Gastroesophageal sphincter (tissue), 4 donors: ENCODE results near the gene PARD3B. TPM values are rescaled to one million over a fixed set of nuclear protein-coding genes. Genes with fewer than 3 reads are reported as not detected.

Experiments used
- ATAC-seq: fragments of 150-250 bp; one replicate; pipeline ENCODE4 v1.9.1; 2016; ENCODE audit warnings: mild to moderate bottlenecking, moderate library complexity
- H3K27ac ChIP-seq, 4 donors: fragments of 200-600 bp; sonication (generic) in 3 of 4; 1 replicate in 3 of 4; 2 replicates in 1 of 4; pipeline ENCODE4 v1.5.1; 2016 to 2019
- H3K27me3 ChIP-seq: fragments of 200-600 bp; sonication (generic); one replicate; pipeline ENCODE4 v1.5.1; 2019
- H3K36me3 ChIP-seq, 2 donors: fragments of 200-600 bp; sonication (generic); one replicate each; pipeline ENCODE4 v1.5.1; 2019; ENCODE audit warnings: control low read depth in 1 of 2
- H3K4me1 ChIP-seq, 3 donors: fragments of 200-600 bp; sonication (generic); 1 replicate in 2 of 3; 2 replicates in 1 of 3; pipeline ENCODE4 v1.5.1; 2016 to 2019; ENCODE audit warnings: control low read depth in 2 of 3
- H3K4me3 ChIP-seq, 2 donors: fragments of 200-600 bp; sonication (generic); one replicate each; pipeline ENCODE4 v1.5.1; 2019; ENCODE audit warnings: mild to moderate bottlenecking in 1 of 2, moderate library complexity in 1 of 2
- H3K9me3 ChIP-seq, 3 donors: fragments of 200-600 bp; sonication (generic); one replicate each; pipeline ENCODE4 v1.5.1; 2017 to 2019; ENCODE audit warnings: control low read depth in 2 of 3
- CTCF ChIP-seq, 4 experiments: fragments of 200-600 bp in 2 of 4; fragments of 450-650 bp in 2 of 4; sonication (generic) in 1 of 4; IDR thresholded peaks; one replicate each; pipeline ENCODE4 v1.5.1; 2017 to 2019; ENCODE audit warnings: antibody characterized with exemption in 4 of 4, mild to moderate bottlenecking in 2 of 4, moderate library complexity in 2 of 4
- EP300 ChIP-seq: sonication (generic); formaldehyde crosslinking; IDR thresholded peaks from one replicate; pipeline ENCODE4 v1.6.1; 2017; ENCODE audit warnings: antibody characterized with exemption, mild to moderate bottlenecking
- POLR2A ChIP-seq, 2 donors: fragments of 450-650 bp; IDR thresholded peaks; one replicate each; pipeline ENCODE4 v1.6.1; 2017; ENCODE audit warnings: antibody characterized with exemption in 2 of 2, mild to moderate bottlenecking in 2 of 2, moderate library complexity in 1 of 2
- POLR2AphosphoS5 ChIP-seq: sonication (generic); formaldehyde crosslinking; IDR thresholded peaks from one replicate; pipeline ENCODE4 v1.6.1; 2017; ENCODE audit warnings: antibody characterized with exemption
- WGBS, 2 donors: methylation state at CpG; one replicate each; pipeline ENCODE4 v1.1.5; 2018; ENCODE audit warnings: low coverage in 1 of 2; 5-methylcytosine and 5-hydroxymethylcytosine counted together
- total RNA-seq, 4 donors: library from RNA; depleted of rRNA; stranded (reverse); fragments of >200 nt; gene quantifications; one replicate each; pipeline ENCODE4 v1.1.0, GENCODE V29; 2016

PARD3B gene
- total RNA-seq, 4 donors from 2014 or later: 29.6 to 42.2 (median 41.0) TPM

GRCh38 chr2:205324355-205324754, 779.1 kb downstream of the PARD3B start:
- no peaks in the 10 kb centered on the region for H3K36me3 ChIP-seq
- ATAC-seq: no peak
- H3K4me1 ChIP-seq: no peaks in the 10 kb centered on the region
- H3K9me3 ChIP-seq: no peaks in the 10 kb centered on the region
- no peak overlapping the region for H3K4me3 ChIP-seq
- H3K27me3 ChIP-seq: no peaks in the 10 kb centered on the region
- no peak for TF ChIP-seq EP300
- no peak for TF ChIP-seq POLR2A (IDR thresholded peaks at IDR 0.05)
- no peak for TF ChIP-seq CTCF (IDR thresholded peaks at IDR 0.05)
- no peak for TF ChIP-seq POLR2AphosphoS5
- no peak overlapping the region for H3K27ac ChIP-seq

DNA sequence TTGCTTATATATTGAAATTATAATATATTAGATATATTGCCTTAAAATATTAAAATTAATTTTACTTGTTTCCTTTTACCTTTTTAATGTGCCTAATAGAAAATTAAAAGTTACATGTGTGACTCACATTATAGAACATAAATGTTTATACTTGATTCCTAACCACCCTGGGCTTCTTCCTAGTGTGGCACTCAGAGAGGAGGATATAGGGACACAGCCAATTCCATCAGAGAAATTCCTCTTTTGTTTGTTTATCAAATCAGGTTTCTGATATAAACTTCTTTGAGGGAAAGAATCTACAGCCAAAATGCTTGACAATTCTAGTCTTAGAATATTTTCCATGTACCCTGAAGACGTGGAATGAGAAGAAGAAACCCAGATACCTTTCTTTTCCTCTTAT, 788.1 kb downstream of the PARD3B start:
- H3K4me3 ChIP-seq: no peak overlapping the region
- peaks cover 0 to 9% (median 0%) of the 10 kb centered on the region in 3 donors for H3K4me1 ChIP-seq
- no peaks in the 10 kb centered on the region for H3K9me3 ChIP-seq
- H3K36me3 ChIP-seq: peaks cover 0 to 12% of the 10 kb centered on the region in 2 donors
- TF ChIP-seq POLR2A (IDR thresholded peaks at IDR 0.05) (no peak), POLR2AphosphoS5 (no peak), CTCF (IDR thresholded peaks at IDR 0.05) (no peak), EP300 (no peak)
- H3K27ac ChIP-seq: no peak overlapping the region
- 0 to 21% methylated on average over 1 of the region's 1 CpG for WGBS, 2 donors
- no peak for ATAC-seq
- H3K27me3 ChIP-seq: no peaks in the 10 kb centered on the region

GRCh38 chr2:205337274-205337673, 792.0 kb downstream of the PARD3B start:
- TF ChIP-seq POLR2AphosphoS5: no peak
- TF ChIP-seq POLR2A (IDR thresholded peaks at IDR 0.05): no peak
- no peak for TF ChIP-seq CTCF (IDR thresholded peaks at IDR 0.05)
- TF ChIP-seq EP300: no peak
- no peaks in the 10 kb centered on the region for H3K9me3 ChIP-seq
- no peaks in the 10 kb centered on the region for H3K27me3 ChIP-seq
- ATAC-seq: no peak
- H3K4me1 ChIP-seq: peaks cover 0 to 9% (median 0%) of the 10 kb centered on the region in 3 donors
- peaks cover 0 to 12% of the 10 kb centered on the region in 2 donors for H3K36me3 ChIP-seq
- H3K27ac ChIP-seq: no peak overlapping the region
- H3K4me3 ChIP-seq: no peak overlapping the region

DNA sequence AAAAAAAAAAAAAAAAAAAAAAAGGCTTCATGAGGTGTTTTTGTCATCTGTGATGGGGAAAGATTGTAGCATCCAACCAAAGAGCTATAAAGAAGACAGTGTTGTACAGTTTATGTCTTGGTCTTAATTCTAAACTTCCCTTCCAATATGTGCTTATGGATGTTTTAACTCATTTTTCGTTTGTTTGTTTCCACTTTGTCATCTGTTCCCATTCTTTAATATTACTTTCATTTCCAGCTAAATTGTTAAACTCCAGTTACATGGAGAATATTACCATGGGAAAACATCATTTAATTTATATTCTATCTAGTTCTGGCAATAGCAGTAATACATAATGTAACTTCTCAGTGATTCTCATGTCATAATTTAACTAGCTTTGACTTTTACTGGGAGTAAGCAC, 792.9 kb downstream of the PARD3B start:
- no peak for ATAC-seq
- Histone ChIP-seq H3K27ac (no peak overlapping the region), H3K36me3 (peaks cover 0 to 12% of the 10 kb centered on the region in 2 donors), H3K9me3 (no peaks in the 10 kb centered on the region), H3K4me3 (no peak overlapping the region), H3K27me3 (no peaks in the 10 kb centered on the region), H3K4me1 (peaks cover 0 to 7% (median 0%) of the 10 kb centered on the region in 3 donors)
- 82 to 92% methylated on average over 1 of the region's 1 CpG for WGBS, 2 donors
- TF ChIP-seq EP300 (no peak), CTCF (IDR thresholded peaks at IDR 0.05) (no peak), POLR2AphosphoS5 (no peak), POLR2A (IDR thresholded peaks at IDR 0.05) (no peak)

GRCh38 chr2:205343103-205343502, 797.8 kb downstream of the PARD3B start:
- H3K4me3 ChIP-seq: no peak overlapping the region
- peaks cover 0 to 8% (median 0%) of the 10 kb centered on the region in 3 donors for H3K4me1 ChIP-seq
- no peak for ATAC-seq
- no peaks in the 10 kb centered on the region for H3K36me3 ChIP-seq
- no peaks in the 10 kb centered on the region for H3K27me3 ChIP-seq
- TF ChIP-seq CTCF (IDR thresholded peaks at IDR 0.05): no peak
- no peak for TF ChIP-seq EP300
- no peak for TF ChIP-seq POLR2A (IDR thresholded peaks at IDR 0.05)
- TF ChIP-seq POLR2AphosphoS5: no peak
- H3K9me3 ChIP-seq: no peaks in the 10 kb centered on the region
- WGBS, 2 donors: 80 to 82% methylated on average over 4 of the region's 4 CpGs
- H3K27ac ChIP-seq: no peak overlapping the region
